Brain microvascular endothelial cell (primary cell): ENCODE measurements around the gene TSPAN12.

Source experiments
- DNase-seq: peaks from one replicate; pipeline ENCODE4 v3.0.0-alpha.2; 2020
- H3K27ac ChIP-seq: fragments of 250-450 bp; sonication (Bioruptor Pico); 2 replicates; pipeline ENCODE4 v1.5.1; 2020; ENCODE audit warnings: mild to moderate bottlenecking, moderate library complexity
- H3K27me3 ChIP-seq: fragments of 250-450 bp; sonication (Bioruptor Pico); replicated peaks from 2 replicates; pipeline ENCODE4 v1.5.1; 2020; ENCODE audit warnings: mild to moderate bottlenecking
- H3K36me3 ChIP-seq: fragments of 250-450 bp; sonication (Bioruptor Pico); replicated peaks from 2 replicates; pipeline ENCODE4 v1.5.1; 2020; ENCODE audit warnings: mild to moderate bottlenecking
- H3K4me3 ChIP-seq: 2 replicates; pipeline ENCODE4 v1.5.1; 2011; ENCODE audit warnings: low read depth, mild to moderate bottlenecking, control low read depth, low read length, moderate library complexity
- CTCF ChIP-seq: IDR thresholded peaks from 2 replicates; pipeline ENCODE4 v1.5.1; 2011; ENCODE audit warnings: low read depth, mild to moderate bottlenecking, moderate library complexity, low read length, control low read depth, inconsistent platforms; ENCODE audit errors: missing control alignments
- in situ Hi-C: cut with HindIII; loops from 2 replicates; pipeline ENCODE4 v1.10.0; 2017; ENCODE audit warnings: low sequenced_read_pairs, low pct_ligation_motif_present

TSPAN12 gene

DNA sequence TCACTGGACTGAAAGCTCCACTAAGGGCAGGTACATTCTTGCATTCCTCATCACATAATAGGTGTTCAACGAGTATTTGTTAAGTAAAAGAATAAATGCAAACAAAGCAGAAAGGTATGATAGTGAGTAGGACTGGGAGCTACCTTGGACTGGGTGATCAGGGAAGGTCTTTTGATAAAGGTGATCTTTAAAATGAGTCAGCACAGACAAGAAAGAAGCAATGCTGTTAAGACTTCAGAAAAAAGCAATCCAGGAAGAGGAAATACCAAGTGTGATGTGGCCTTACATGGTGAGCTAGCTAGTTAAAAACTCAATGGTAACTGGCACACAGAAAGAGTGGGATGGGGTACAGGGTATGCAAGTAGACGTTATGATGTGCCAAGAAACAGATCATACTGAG lies 40.1 kb downstream of the TSPAN12 start:
- in situ Hi-C loops: no loop called here
- no peak for DNase-seq
- Histone ChIP-seq H3K4me3 (no peak overlapping the region), H3K27me3 (no peaks in the 10 kb centered on the region), H3K36me3 (no peaks in the 10 kb centered on the region), H3K27ac (no peak overlapping the region)
- no peak for TF ChIP-seq CTCF

- Histone ChIP-seq H3K4me3 (no peak overlapping the region), H3K27me3 (no peaks in the 10 kb centered on the region), H3K27ac (no peak overlapping the region), H3K36me3 (no peaks in the 10 kb centered on the region)
- TF ChIP-seq CTCF: no peak
- no peak for DNase-seq
- in situ Hi-C loops: no loop called here
Observed at GRCh38 chr7:120814253-120814939, 43.5 kb downstream of the TSPAN12 start.

GRCh38 chr7:120813546-120814252 lies 44.2 kb downstream of the TSPAN12 start:
- Histone ChIP-seq H3K36me3 (no peaks in the 10 kb centered on the region), H3K4me3 (no peak overlapping the region), H3K27me3 (no peaks in the 10 kb centered on the region), H3K27ac (no peak overlapping the region)
- in situ Hi-C loops: no loop called here
- DNase-seq: no peak
- TF ChIP-seq CTCF: no peak

DNA sequence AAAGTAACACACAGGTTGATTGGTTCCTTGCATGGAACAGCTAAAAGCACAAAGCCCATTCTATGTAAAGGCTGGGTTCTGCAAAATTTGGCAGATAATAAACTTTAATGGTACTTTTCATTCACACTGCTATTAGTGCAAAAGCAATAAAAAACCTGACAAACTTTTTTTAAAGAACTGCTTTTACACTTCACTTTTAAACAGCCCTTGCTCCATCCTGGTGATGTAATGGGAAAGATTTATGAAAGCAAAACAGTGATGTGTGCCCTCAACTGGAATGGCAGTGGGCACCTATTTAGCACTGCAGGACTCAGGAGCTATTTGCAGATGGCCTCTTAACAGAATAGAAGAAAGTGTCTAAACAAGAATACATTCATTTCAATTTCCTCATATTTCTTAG lies 44.9 kb downstream of the TSPAN12 start:
- in situ Hi-C loops: no loop called here
- H3K27me3 ChIP-seq: no peaks in the 10 kb centered on the region
- no peaks in the 10 kb centered on the region for H3K36me3 ChIP-seq
- H3K4me3 ChIP-seq: no peak overlapping the region
- no peak for DNase-seq
- TF ChIP-seq CTCF: no peak
- no peak overlapping the region for H3K27ac ChIP-seq

- H3K27me3 ChIP-seq: no peaks in the 10 kb centered on the region
- H3K4me3 ChIP-seq: no peak overlapping the region
- no peaks in the 10 kb centered on the region for H3K36me3 ChIP-seq
- TF ChIP-seq CTCF: no peak
- no peak overlapping the region for H3K27ac ChIP-seq
- no peak for DNase-seq
- in situ Hi-C loops: no loop called here
Observed at GRCh38 chr7:120809260-120809659, 48.7 kb downstream of the TSPAN12 start.
